ENCODE results near the gene CAMK4.
A peak's percentile ranks its signal among the peaks of the same experiment; 100 is the strongest.

CAMK4 gene

GRCh38 chr5:111453295-111453694 lies 229.1 kb downstream of the CAMK4 start:
- DNase-seq (ENCODE audit: low read depth) = no peak
- TF ChIP-seq CTCF (conservative IDR thresholded peaks at IDR 0.05; ENCODE audit: control insufficient read depth, insufficient read depth, low read depth, low read length) = no peak
- no peak overlapping the region for H3K4me3 ChIP-seq (ENCODE audit: control insufficient read depth, low read depth, low read length)

- H3K4me3 ChIP-seq (ENCODE audit: control insufficient read depth, low read depth, low read length) = no peak overlapping the region
- TF ChIP-seq CTCF (conservative IDR thresholded peaks at IDR 0.05; ENCODE audit: control insufficient read depth, insufficient read depth, low read depth, low read length) = no peak
- peak; percentile 56 for DNase-seq (ENCODE audit: low read depth)
Measured at GRCh38 chr5:111453747-111454146, 229.6 kb downstream of the CAMK4 start.

- TF ChIP-seq CTCF (conservative IDR thresholded peaks at IDR 0.05; ENCODE audit: control insufficient read depth, insufficient read depth, low read depth, low read length) = no peak
- peak; percentile 49 for DNase-seq (ENCODE audit: low read depth)
Measured at GRCh38 chr5:111454198-111454622, 230.0 kb downstream of the CAMK4 start.

GRCh38 chr5:111454776-111455175 lies 230.6 kb downstream of the CAMK4 start:
- no peak overlapping the region for H3K4me3 ChIP-seq (ENCODE audit: control insufficient read depth, low read depth, low read length)
- no peak for TF ChIP-seq CTCF (conservative IDR thresholded peaks at IDR 0.05; ENCODE audit: control insufficient read depth, insufficient read depth, low read depth, low read length)
- DNase-seq (ENCODE audit: low read depth) = no peak

More at GRCh38 chr5:111454198-111454622, 230.0 kb downstream of the CAMK4 start:
- H3K4me3 ChIP-seq (ENCODE audit: control insufficient read depth, low read depth, low read length) = no peak overlapping the region

- TF ChIP-seq CTCF (conservative IDR thresholded peaks at IDR 0.05; ENCODE audit: control insufficient read depth, insufficient read depth, low read depth, low read length) = peak; percentile 47
- H3K4me3 ChIP-seq (ENCODE audit: control insufficient read depth, low read depth, low read length) = no peak overlapping the region
- DNase-seq (ENCODE audit: low read depth) = peak; percentile 11
Measured at GRCh38 chr5:111461255-111461671, 237.1 kb downstream of the CAMK4 start.

GRCh38 chr5:111461934-111462333 lies 237.8 kb downstream of the CAMK4 start:
- no peak overlapping the region for H3K4me3 ChIP-seq (ENCODE audit: control insufficient read depth, low read depth, low read length)
- DNase-seq (ENCODE audit: low read depth) = no peak
- no peak for TF ChIP-seq CTCF (conservative IDR thresholded peaks at IDR 0.05; ENCODE audit: control insufficient read depth, insufficient read depth, low read depth, low read length)

- no peak for TF ChIP-seq CTCF (conservative IDR thresholded peaks at IDR 0.05; ENCODE audit: control insufficient read depth, insufficient read depth, low read depth, low read length)
- DNase-seq (ENCODE audit: low read depth) = no peak
Measured at GRCh38 chr5:111463311-111463710, 239.1 kb downstream of the CAMK4 start.

More at GRCh38 chr5:111463311-111463710, 239.1 kb downstream of the CAMK4 start:
- no peak overlapping the region for H3K4me3 ChIP-seq (ENCODE audit: control insufficient read depth, low read depth, low read length)

Measured in fibroblast of mammary gland (primary cell).